GM21619 (cell line): ENCODE measurements around the gene UGT1A4.
A peak's percentile ranks its signal among the peaks of the same experiment; 100 is the strongest.
"Not testable (repeated sequence)": the region's sequence is repeated elsewhere in the genome, so short reads cannot be mapped to it uniquely, and the experiment has no call there.

Experiments used
- ATAC-seq: cut with Tn5 transposase; IDR thresholded peaks from one replicate; pipeline ENCODE4 v1.9.1; 2021; ENCODE audit not compliant: unreplicated experiment

The UGT1A4 gene

GRCh38 chr2:233699424-233700027 lies 19.0 kb upstream of the UGT1A4 start:
- ATAC-seq: no peak

GRCh38 chr2:233700028-233700635 lies 18.4 kb upstream of the UGT1A4 start:
- ATAC-seq: no peak

GRCh38 chr2:233700842-233701241 lies 17.7 kb upstream of the UGT1A4 start:
- ATAC-seq: not testable (repeated sequence)

- ATAC-seq: no peak
Measured at GRCh38 chr2:233702238-233702637, 16.3 kb upstream of the UGT1A4 start.

GRCh38 chr2:233705911-233706506 lies 12.5 kb upstream of the UGT1A4 start:
- ATAC-seq: no peak

- no peak for ATAC-seq
Measured at GRCh38 chr2:233706720-233707119, 11.8 kb upstream of the UGT1A4 start.

- ATAC-seq: no peak
Measured at GRCh38 chr2:233707940-233708644, 10.4 kb upstream of the UGT1A4 start.

- no peak for ATAC-seq
Measured at GRCh38 chr2:233708942-233709341, 9.6 kb upstream of the UGT1A4 start.

GRCh38 chr2:233711312-233712008 lies 7.1 kb upstream of the UGT1A4 start:
- ATAC-seq: peak; percentile 66

GRCh38 chr2:233712611-233713261 lies 5.8 kb upstream of the UGT1A4 start, which contains the start of gene UGT1A5:
UGT1A5 (plus strand) TSS chr2:233712907; CDS start chr2:233712992, 85 bp downstream.
- no peak for ATAC-seq

GRCh38 chr2:233713262-233713615 lies 5.3 kb upstream of the UGT1A4 start:
- no peak for ATAC-seq

GRCh38 chr2:233714121-233714520 lies 4.4 kb upstream of the UGT1A4 start:
- no peak for ATAC-seq

GRCh38 chr2:233728723-233729301 lies 10.3 kb downstream of the UGT1A4 start, which contains the start of gene UGT1A3:
UGT1A3 (plus strand) TSS chr2:233729042; CDS start chr2:233729127, 85 bp downstream.
- no peak for ATAC-seq

- ATAC-seq: not testable (repeated sequence)
Measured at GRCh38 chr2:233736868-233737653, 18.5 kb downstream of the UGT1A4 start.

- ATAC-seq: no peak
Measured at GRCh38 chr2:233740870-233741269, 22.3 kb downstream of the UGT1A4 start.

- no peak for ATAC-seq
Measured at GRCh38 chr2:233743464-233744259, 25.1 kb downstream of the UGT1A4 start.

- ATAC-seq: no peak
Measured at GRCh38 chr2:233745073-233745755, 26.7 kb downstream of the UGT1A4 start.

- not testable (repeated sequence) for ATAC-seq
Measured at GRCh38 chr2:233745838-233746237, 27.3 kb downstream of the UGT1A4 start.
